CD4-positive, alpha-beta T cell (primary cell): ENCODE data around the gene CACNA1H. TPM values are rescaled to one million over a fixed set of nuclear protein-coding genes. Genes with fewer than 3 reads are reported as not detected.

ENCODE experiments used
- ATAC-seq: fragments of 200-7000 bp; cut with Tn5 transposase; one replicate; pipeline ENCODE4 v1.10.0; 2022; ENCODE audit warnings: mild to moderate bottlenecking; ENCODE audit not compliant: poor library complexity
- CTCF ChIA-PET: fragments of 350-600 bp; sonication (Branson Sonifier 250); formaldehyde crosslinking; loops from one replicate; lab custom pipeline; 2021; ENCODE audit warnings: antibody characterized with exemption, inconsistent platforms; lab: Charles Lee
- POLR2A ChIA-PET: fragments of 350-600 bp; sonication (Branson Sonifier 250); formaldehyde crosslinking; loops from one replicate; lab custom pipeline; 2021; ENCODE audit warnings: antibody characterized with exemption, inconsistent platforms; lab: Charles Lee
- DNase-seq, 14 experiments: peaks; one replicate each; pipeline ENCODE4 v3.0.0-alpha.2; 2013 to 2020; ENCODE audit warnings: mixed read lengths in 2 of 14
- H3K27ac ChIP-seq, 2 donors: one replicate each; pipeline versions ENCODE4 v1.5.1 to v1.7.0; 2013; ENCODE audit warnings: low read length in 2 of 2, low read depth in 1 of 2, mild to moderate bottlenecking in 1 of 2
- H3K27me3 ChIP-seq, 2 experiments: 1 replicate in 1 of 2; 2 replicates in 1 of 2; pipeline versions ENCODE4 v1.6.1 to v1.7.0; 2013; ENCODE audit warnings: low read length in 2 of 2, control low read depth in 1 of 2, mild to moderate bottlenecking in 1 of 2, moderate library complexity in 1 of 2; ENCODE audit not compliant: insufficient read depth in 2 of 2, control insufficient read depth in 1 of 2
- H3K36me3 ChIP-seq: one replicate; pipeline ENCODE4 v1.6.1; 2013; ENCODE audit warnings: low read length, control low read depth; ENCODE audit not compliant: insufficient read depth
- H3K4me1 ChIP-seq: one replicate; pipeline ENCODE4 v1.6.1; 2013; ENCODE audit warnings: low read length, control low read depth; ENCODE audit not compliant: insufficient read depth
- H3K4me3 ChIP-seq: one replicate; pipeline ENCODE4 v1.5.1; 2013; ENCODE audit warnings: mild to moderate bottlenecking, low read length, moderate library complexity
- H3K9me3 ChIP-seq, 2 experiments: 1 replicate in 1 of 2; 2 replicates in 1 of 2; pipeline versions ENCODE4 v1.6.1 to v1.7.0; 2013; ENCODE audit warnings: low read length in 2 of 2, mild to moderate bottlenecking in 2 of 2, control low read depth in 1 of 2, moderate library complexity in 1 of 2; ENCODE audit not compliant: control insufficient read depth in 1 of 2, insufficient read depth in 1 of 2
- H3K27ac Mint-ChIP-seq: one replicate; pipeline ENCODE4 v1.8.0; 2020; ENCODE audit warnings: mixed read lengths
- H3K27me3 Mint-ChIP-seq: one replicate; pipeline ENCODE4 v1.8.0; 2021; ENCODE audit warnings: mixed read lengths
- H3K36me3 Mint-ChIP-seq: one replicate; pipeline ENCODE4 v1.8.0; 2021; ENCODE audit warnings: low read depth, mixed read lengths
- H3K4me1 Mint-ChIP-seq: one replicate; pipeline ENCODE4 v1.8.0; 2021; ENCODE audit warnings: low read depth, mixed read lengths
- H3K4me3 Mint-ChIP-seq: one replicate; pipeline ENCODE4 v1.8.0; 2020; ENCODE audit warnings: mild to moderate bottlenecking, mixed read lengths
- H3K9me3 Mint-ChIP-seq: one replicate; pipeline ENCODE4 v1.8.0; 2020; ENCODE audit warnings: mixed read lengths
- intact Hi-C, 2 experiments: fragments of 100-400 bp; cut with DNase I in 1 of 2; cut with micrococcal nuclease in 1 of 2; formaldehyde crosslinking; loops; one replicate each; pipeline versions ENCODE4 v1.15.1 to v1.9.0; 2023 to 2025; cut with DNase I, micrococcal nuclease
- total RNA-seq, 174 experiments: library from RNA in 2 of 174; stranded (reverse) in 2 of 174; gene quantifications; one replicate each; pipeline ENCODE4 v1.2.3 and lab custom pipeline; 2021 to 2026
- TF ChIP-seq, protein P1 (sequence below): fragments of 200-600 bp; IDR thresholded peaks from one replicate; pipeline ENCODE4 v1.8.0; 2022; ENCODE audit warnings: antibody characterized with exemption, mild to moderate bottlenecking

CACNA1H gene
- total RNA-seq, 2 experiments from 2014 or later, result 5.7 to 6.3 TPM

DNA sequence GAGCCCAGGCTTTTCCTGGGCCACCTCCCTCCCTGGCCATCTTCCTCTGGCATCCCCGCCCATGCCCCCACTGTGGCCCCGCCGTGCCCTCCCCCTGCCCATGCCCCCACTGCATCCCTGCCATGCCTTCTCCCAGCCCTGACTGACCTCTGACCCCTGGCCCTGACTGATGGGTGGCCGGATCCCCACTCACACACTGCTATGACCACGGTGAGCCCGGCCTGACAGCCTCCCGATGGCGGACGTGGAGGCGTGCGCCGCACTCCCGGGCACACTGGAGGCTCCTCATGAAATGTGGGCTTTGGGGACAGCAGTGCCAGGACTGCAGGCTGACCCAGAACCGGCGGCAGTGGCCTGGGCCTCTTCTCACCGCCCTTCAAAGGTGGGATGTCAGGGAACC, 46.2 kb upstream of the CACNA1H start:
- H3K4me1 Mint-ChIP-seq, result no peaks in the 10 kb centered on the region
- Histone ChIP-seq H3K27ac (no peak overlapping the region), H3K27me3 (peaks cover 23 to 36% of the 10 kb centered on the region in 2 experiments), H3K4me3 (no peak overlapping the region), H3K9me3 (peaks cover 0 to 31% of the 10 kb centered on the region in 2 experiments), H3K4me1 (peaks cover 9% of the 10 kb centered on the region), H3K36me3 (no peaks in the 10 kb centered on the region)
- H3K27ac Mint-ChIP-seq, result no peak overlapping the region
- TF ChIP-seq, protein P1, sequence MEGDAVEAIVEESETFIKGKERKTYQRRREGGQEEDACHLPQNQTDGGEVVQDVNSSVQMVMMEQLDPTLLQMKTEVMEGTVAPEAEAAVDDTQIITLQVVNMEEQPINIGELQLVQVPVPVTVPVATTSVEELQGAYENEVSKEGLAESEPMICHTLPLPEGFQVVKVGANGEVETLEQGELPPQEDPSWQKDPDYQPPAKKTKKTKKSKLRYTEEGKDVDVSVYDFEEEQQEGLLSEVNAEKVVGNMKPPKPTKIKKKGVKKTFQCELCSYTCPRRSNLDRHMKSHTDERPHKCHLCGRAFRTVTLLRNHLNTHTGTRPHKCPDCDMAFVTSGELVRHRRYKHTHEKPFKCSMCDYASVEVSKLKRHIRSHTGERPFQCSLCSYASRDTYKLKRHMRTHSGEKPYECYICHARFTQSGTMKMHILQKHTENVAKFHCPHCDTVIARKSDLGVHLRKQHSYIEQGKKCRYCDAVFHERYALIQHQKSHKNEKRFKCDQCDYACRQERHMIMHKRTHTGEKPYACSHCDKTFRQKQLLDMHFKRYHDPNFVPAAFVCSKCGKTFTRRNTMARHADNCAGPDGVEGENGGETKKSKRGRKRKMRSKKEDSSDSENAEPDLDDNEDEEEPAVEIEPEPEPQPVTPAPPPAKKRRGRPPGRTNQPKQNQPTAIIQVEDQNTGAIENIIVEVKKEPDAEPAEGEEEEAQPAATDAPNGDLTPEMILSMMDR, result no peak
- H3K4me3 Mint-ChIP-seq, result no peak overlapping the region
- H3K36me3 Mint-ChIP-seq, result no peaks in the 10 kb centered on the region
- CTCF ChIA-PET, result no interaction called here
- ATAC-seq, result no peak
- POLR2A ChIA-PET, result no interaction called here
- DNase-seq, result no peak
- peaks cover 14% of the 10 kb centered on the region for H3K27me3 Mint-ChIP-seq
- intact Hi-C loops, result loop anchor here in 1 of 2 experiments (1.0 kb wide), 1 partner anchor 88 kb away; no protein-coding TSS in a partner anchor
- no peaks in the 10 kb centered on the region for H3K9me3 Mint-ChIP-seq

DNA sequence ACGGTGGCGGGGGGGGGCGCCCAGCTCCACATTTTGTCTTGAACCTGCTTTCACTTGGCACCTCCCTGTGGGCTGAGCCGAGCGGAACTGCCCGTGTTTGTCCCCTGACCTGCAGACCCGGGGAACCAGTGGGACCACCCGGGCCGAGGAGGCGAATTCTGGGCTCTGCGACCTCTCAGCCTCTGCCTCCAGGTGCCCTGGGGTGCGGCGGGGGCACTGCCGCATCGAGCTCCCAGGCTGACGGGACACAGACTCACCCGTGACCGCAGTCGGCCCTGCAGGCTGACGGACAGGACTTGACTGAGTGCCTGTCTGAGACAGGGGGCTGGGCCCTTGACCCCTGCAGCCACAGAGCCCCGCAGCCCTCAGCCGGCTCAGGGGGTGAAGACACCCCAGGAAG, 45.8 kb upstream of the CACNA1H start:
- ChIA-PET CTCF (no interaction called here), POLR2A (no interaction called here)
- Mint-ChIP-seq H3K27ac (no peak overlapping the region), H3K27me3 (peaks cover 14% of the 10 kb centered on the region), H3K4me1 (no peaks in the 10 kb centered on the region), H3K4me3 (no peak overlapping the region), H3K36me3 (no peaks in the 10 kb centered on the region), H3K9me3 (no peaks in the 10 kb centered on the region)
- Histone ChIP-seq H3K4me1 (peaks cover 9% of the 10 kb centered on the region), H3K9me3 (peaks cover 0 to 31% of the 10 kb centered on the region in 2 experiments), H3K27me3 (peaks cover 23 to 36% of the 10 kb centered on the region in 2 experiments), H3K27ac (no peak overlapping the region), H3K4me3 (no peak overlapping the region), H3K36me3 (no peaks in the 10 kb centered on the region)
- TF ChIP-seq, protein P1, result no peak
- DNase-seq (no peak), ATAC-seq (no peak)
- intact Hi-C loops, result no loop called here

DNA sequence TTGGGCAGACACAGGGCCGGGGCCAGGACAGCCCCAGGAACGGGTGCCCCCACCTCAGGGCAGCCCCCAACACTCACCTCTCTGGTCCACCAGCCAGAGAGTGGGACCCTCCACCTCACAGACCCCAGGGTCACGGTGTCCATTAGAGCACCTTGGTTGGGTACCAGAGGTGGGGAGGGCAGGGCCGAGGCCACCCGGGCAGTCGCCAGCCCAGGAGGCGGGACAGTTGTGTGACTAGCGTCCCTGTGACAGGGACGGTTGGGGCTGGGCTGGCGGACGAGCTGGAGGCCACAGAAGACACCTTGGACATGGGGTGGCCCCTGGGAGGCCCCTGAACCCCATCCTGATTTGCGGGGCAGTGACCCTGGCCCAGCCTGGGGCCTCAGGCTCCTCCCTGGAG, 45.2 kb upstream of the CACNA1H start:
- H3K27ac Mint-ChIP-seq, result no peak overlapping the region
- H3K4me1 ChIP-seq, result peaks cover 9% of the 10 kb centered on the region
- peaks cover 0 to 31% of the 10 kb centered on the region in 2 experiments for H3K9me3 ChIP-seq
- H3K27me3 Mint-ChIP-seq, result peaks cover 14% of the 10 kb centered on the region
- ChIA-PET CTCF (no interaction called here), POLR2A (no interaction called here)
- H3K4me3 ChIP-seq, result no peak overlapping the region
- DNase-seq (no peak), ATAC-seq (no peak)
- no peaks in the 10 kb centered on the region for H3K9me3 Mint-ChIP-seq
- TF ChIP-seq, protein P1, result no peak
- peaks cover 23 to 36% of the 10 kb centered on the region in 2 experiments for H3K27me3 ChIP-seq
- no peak overlapping the region for H3K27ac ChIP-seq
- H3K4me3 Mint-ChIP-seq, result no peak overlapping the region
- no peaks in the 10 kb centered on the region for H3K4me1 Mint-ChIP-seq
- no peaks in the 10 kb centered on the region for H3K36me3 Mint-ChIP-seq
- no peaks in the 10 kb centered on the region for H3K36me3 ChIP-seq
- intact Hi-C loops, result no loop called here
